SK-N-SH (cell line): ENCODE results near the gene CFAP299. TPM values are rescaled to one million over a fixed set of nuclear protein-coding genes. Genes with fewer than 3 reads are reported as not detected.
A peak's percentile ranks its signal among the peaks of the same experiment; 100 is the strongest.

Experiments
- CTCF ChIA-PET: fragments of 300-600, 350-600 bp; formaldehyde crosslinking; extraction: SDS; loops from one replicate; lab custom pipeline; 2021; lab: Yijun Ruan, JAX
- POLR2A ChIA-PET: fragments of 350-600 bp; sonication (Branson Sonifier 250); formaldehyde crosslinking; extraction: SDS; loops from one replicate; lab custom pipeline; 2020; ENCODE audit warnings: antibody characterized with exemption, inconsistent platforms; lab: Yijun Ruan, JAX
- DNase-seq: peaks from one replicate; pipeline ENCODE4 v3.0.0; 2012
- H2AFZ ChIP-seq: fragments of 200-600 bp; sonication (generic); 2 replicates; pipeline ENCODE4 v1.8.1; 2016; ENCODE audit warnings: antibody characterized with exemption, mild to moderate bottlenecking, low read depth
- H3F3A ChIP-seq: fragments of 200-600 bp; sonication (generic); replicated peaks from 2 replicates; pipeline ENCODE3; 2016; ENCODE audit warnings: antibody characterized with exemption, mild to moderate bottlenecking; ENCODE audit not compliant: insufficient read depth
- H3K27ac ChIP-seq, 2 experiments: fragments of 200-500 bp in 1 of 2; fragments of 200-600 bp in 1 of 2; sonication (Bioruptor generic) in 1 of 2; sonication (generic), shearing (Covaris generic) in 1 of 2; 2 replicates each; pipeline versions ENCODE4 v1.5.1 to v1.6.1; 2014 to 2016; ENCODE audit warnings: low read depth in 2 of 2, inconsistent platforms in 1 of 2, low read length in 1 of 2, mild to moderate bottlenecking in 1 of 2, mixed read lengths in 1 of 2
- H3K27me3 ChIP-seq: fragments of 200-600 bp; sonication (generic), shearing (Covaris generic); 2 replicates; pipeline ENCODE4 v1.6.1; 2016; ENCODE audit warnings: mixed run types; ENCODE audit not compliant: insufficient read depth
- H3K36me3 ChIP-seq, 2 experiments: fragments of 200-500 bp in 1 of 2; fragments of 200-600 bp in 1 of 2; sonication (Bioruptor generic) in 1 of 2; sonication (generic) in 1 of 2; replicated peaks in 1 of 2; 2 replicates each; pipeline versions ENCODE3 to v1.5.1; 2014 to 2016; ENCODE audit warnings: low read length in 1 of 2, mild to moderate bottlenecking in 1 of 2; ENCODE audit not compliant: insufficient read depth in 2 of 2, control insufficient read depth in 1 of 2
- H3K4me1 ChIP-seq, 2 experiments: fragments of 200-500 bp in 1 of 2; fragments of 200-600 bp in 1 of 2; sonication (Bioruptor generic) in 1 of 2; sonication (generic), shearing (Covaris generic) in 1 of 2; 2 replicates each; pipeline versions ENCODE4 v1.5.1 to v1.6.1; 2014 to 2016; ENCODE audit warnings: low read depth in 1 of 2, low read length in 1 of 2, mixed run types in 1 of 2; ENCODE audit not compliant: insufficient read depth in 2 of 2, control insufficient read depth in 1 of 2
- H3K4me2 ChIP-seq: fragments of 200-600 bp; sonication (generic), shearing (Covaris generic); 2 replicates; pipeline ENCODE4 v1.6.1; 2017; ENCODE audit warnings: mixed run types
- H3K4me3 ChIP-seq, 2 experiments: fragments of 200-500 bp in 1 of 2; fragments of 200-600 bp in 1 of 2; sonication (Bioruptor generic) in 1 of 2; sonication (generic), shearing (Covaris generic) in 1 of 2; 2 replicates each; pipeline versions ENCODE4 v1.5.1 to v1.8.1; 2014 to 2016; ENCODE audit warnings: low read depth in 2 of 2, inconsistent platforms in 1 of 2, low read length in 1 of 2, mild to moderate bottlenecking in 1 of 2, mixed read lengths in 1 of 2, moderate library complexity in 1 of 2
- H3K79me2 ChIP-seq: fragments of 200-600 bp; sonication (generic); 2 replicates; pipeline ENCODE4 v1.8.1; 2017; ENCODE audit warnings: mild to moderate bottlenecking; ENCODE audit not compliant: insufficient read depth
- H3K9ac ChIP-seq: fragments of 200-600 bp; sonication (generic); 2 replicates; pipeline ENCODE4 v1.6.1; 2017; ENCODE audit warnings: mixed run types
- H3K9me2 ChIP-seq: fragments of 200-600 bp; sonication (generic); 2 replicates; pipeline ENCODE4 v1.6.1; 2017; ENCODE audit warnings: mixed run types
- H3K9me3 ChIP-seq: fragments of 200-600 bp; sonication (generic); 2 replicates; pipeline ENCODE4 v1.6.1; 2017; ENCODE audit warnings: mixed run types, mild to moderate bottlenecking, moderate library complexity
- H4K20me1 ChIP-seq: fragments of 200-600 bp; sonication (generic); 2 replicates; pipeline ENCODE4 v1.6.1; 2017; ENCODE audit warnings: mild to moderate bottlenecking, mixed run types; ENCODE audit not compliant: insufficient read depth
- CTCF ChIP-seq: fragments of 200-600 bp; sonication (generic); IDR thresholded peaks from 2 replicates; pipeline ENCODE4 v1.6.1; 2017; ENCODE audit warnings: antibody characterized with exemption, mild to moderate bottlenecking, moderate library complexity
- ELF1 ChIP-seq: IDR thresholded peaks from 2 replicates; pipeline ENCODE4 v1.4.0; 2012
- EP300 ChIP-seq, 2 experiments: IDR thresholded peaks; 2 replicates each; pipeline versions ENCODE4 v1.4.0 to v1.6.1; 2012; ENCODE audit warnings: borderline replicate concordance in 1 of 2, low read depth in 1 of 2, low read length in 1 of 2
- FOXJ3 ChIP-seq: sonication (generic); formaldehyde crosslinking; IDR thresholded peaks from 2 replicates; pipeline ENCODE4 v1.5.1; 2020; ENCODE audit warnings: mild to moderate bottlenecking, missing genetic modification reagents
- FOXM1 ChIP-seq: IDR thresholded peaks from 2 replicates; pipeline ENCODE4 v1.4.0; 2012; ENCODE audit warnings: low read depth, mild to moderate bottlenecking
- GABPA ChIP-seq: IDR thresholded peaks from 2 replicates; pipeline ENCODE4 v1.4.0; 2012; ENCODE audit warnings: low read depth, mild to moderate bottlenecking
- GATA2 ChIP-seq: sonication (generic); formaldehyde crosslinking; IDR thresholded peaks from 2 replicates; pipeline ENCODE4 v1.5.0; 2020; ENCODE audit warnings: mild to moderate bottlenecking, missing genetic modification reagents
- IRF3 ChIP-seq: fragments of 150-350 bp; IDR thresholded peaks from 2 replicates; pipeline ENCODE4 v1.6.1; 2016; ENCODE audit warnings: mild to moderate bottlenecking, low read depth, low read length
- JUND ChIP-seq: IDR thresholded peaks from 2 replicates; pipeline ENCODE4 v1.4.0; 2012
- MEF2A ChIP-seq: IDR thresholded peaks from 2 replicates; pipeline ENCODE4 v1.4.0; 2012; ENCODE audit warnings: low read depth, borderline replicate concordance
- PBX3 ChIP-seq: IDR thresholded peaks from 2 replicates; pipeline ENCODE4; 2012
- POLR2AphosphoS5 ChIP-seq: IDR thresholded peaks from 2 replicates; pipeline ENCODE4 v1.6.1; 2012; ENCODE audit warnings: low read depth, low read length
- RAD21 ChIP-seq: IDR thresholded peaks from 2 replicates; pipeline ENCODE4 v1.6.1; 2012; ENCODE audit warnings: mild to moderate bottlenecking, low read length
- RCOR1 ChIP-seq: fragments of 150-350 bp; IDR thresholded peaks from 2 replicates; pipeline ENCODE4 v1.6.1; 2017; ENCODE audit warnings: antibody characterized with exemption, low read length
- REST ChIP-seq: IDR thresholded peaks from 2 replicates; pipeline ENCODE4 v1.6.1; 2012; ENCODE audit warnings: mild to moderate bottlenecking, low read depth, low read length, moderate library complexity
- RFX5 ChIP-seq: IDR thresholded peaks from 2 replicates; pipeline ENCODE4 v1.6.1; 2012; ENCODE audit warnings: mild to moderate bottlenecking, improper control_type of control experiment, low read length
- SIN3A ChIP-seq: IDR thresholded peaks from 2 replicates; pipeline ENCODE4 v1.6.1; 2012; ENCODE audit warnings: low read depth, mild to moderate bottlenecking, low read length, moderate library complexity, borderline replicate concordance
- SMC3 ChIP-seq: IDR thresholded peaks from 2 replicates; pipeline ENCODE4 v1.6.1; 2012; ENCODE audit warnings: low read depth, low read length, improper control_type of control experiment
- TAF1 ChIP-seq: IDR thresholded peaks from 2 replicates; pipeline ENCODE4 v1.6.1; 2012; ENCODE audit warnings: low read depth, mild to moderate bottlenecking, low read length, moderate library complexity, borderline replicate concordance
- TEAD4 ChIP-seq: IDR thresholded peaks from 2 replicates; pipeline ENCODE4 v1.4.0; 2012; ENCODE audit warnings: mild to moderate bottlenecking, borderline replicate concordance; ENCODE audit not compliant: insufficient read depth
- USF1 ChIP-seq: IDR thresholded peaks from 2 replicates; pipeline ENCODE4 v1.4.0; 2012; ENCODE audit warnings: low read depth, borderline replicate concordance
- YY1 ChIP-seq: IDR thresholded peaks from 2 replicates; pipeline ENCODE4 v1.4.0; 2012; ENCODE audit warnings: low read depth, mild to moderate bottlenecking
- ZBTB33 ChIP-seq: IDR thresholded peaks from 2 replicates; pipeline ENCODE4 v1.4.0; 2012; ENCODE audit warnings: low read depth, borderline replicate concordance
- WGBS: methylation state at CpG from one replicate; pipeline ENCODE4 v1.1.6; 2017; ENCODE audit warnings: low lambda C conversion rate; 5-methylcytosine and 5-hydroxymethylcytosine counted together
- polyA plus RNA-seq, 3 experiments: library from polyadenylated mRNA; depleted of rRNA; stranded (reverse); fragments of >200 nt; gene quantifications; 2 replicates each; pipeline ENCODE4 v1.2.3, GENCODE V29; 2012

CFAP299 gene
- polyA plus RNA-seq, 1 of the 3 experiments (the other 2 are of a cell fraction), result 1.2 TPM

GRCh38 chr4:80361329-80361900, 25.9 kb downstream of the CFAP299 start:
- peaks cover 6% of the 10 kb centered on the region for H3F3A ChIP-seq
- no peak overlapping the region for H3K4me2 ChIP-seq
- H3K27me3 ChIP-seq, result no peaks in the 10 kb centered on the region
- no peaks in the 10 kb centered on the region for H3K36me3 ChIP-seq
- 2% methylated on average over 1 of the region's 1 CpG for WGBS
- no peak overlapping the region for H3K4me3 ChIP-seq
- POLR2A ChIA-PET, result no interaction called here
- no peaks in the 10 kb centered on the region for H3K9me3 ChIP-seq
- H3K27ac ChIP-seq, result no peak overlapping the region
- no peak overlapping the region for H2AFZ ChIP-seq
- no peak overlapping the region for H3K9ac ChIP-seq
- TF ChIP-seq RFX5 (no peak), ZBTB33 (no peak), PBX3 (no peak), RAD21 (peak; percentile 68), USF1 (no peak), IRF3 (no peak), SIN3A (no peak), SMC3 (peak; percentile 17; the same call in 1 of the 2 replicates), FOXJ3 (no peak), GABPA (no peak), JUND (no peak), REST (no peak), POLR2AphosphoS5 (no peak), GATA2 (CRISPR knock-in tag) (no peak), MEF2A (no peak), RCOR1 (no peak), CTCF (peak; percentile 72), TEAD4 (no peak), ELF1 (no peak), TAF1 (no peak), EP300 (IDR thresholded peaks at IDR 0.05; ENCODE audit: borderline replicate concordance in 1 of 2, low read depth in 1 of 2, low read length in 1 of 2) (no peak), FOXM1 (no peak), YY1 (no peak)
- 0 out of 2 replicates have a peak, but pooled peaks cover 4% of the 10 kb centered on the region for H3K79me2 ChIP-seq
- no peaks in the 10 kb centered on the region for H3K4me1 ChIP-seq
- H3K9me2 ChIP-seq, result no peaks in the 10 kb centered on the region
- DNase-seq, result peak; percentile 21
- H4K20me1 ChIP-seq, result no peaks in the 10 kb centered on the region
- CTCF ChIA-PET, result interaction anchor here (1.0 to 2.7 kb wide), 5 partner anchors 628 to 1409 kb away, joined by 3 to 21 read pairs (median 7); no protein-coding TSS in a partner anchor
